Activated CD4-positive, alpha-beta T cell treated with anti-CD3 and anti-CD28 coated beads, Interleukin-2, amount 50 U/mL, for 16 hours (primary cell): Measurements from ENCODE around the gene ICOSLG.
"Not testable (repeated sequence)": the region's sequence is repeated elsewhere in the genome, so short reads cannot be mapped to it uniquely, and the experiment has no call there.

Experiments used
- DNase-seq: peaks from one replicate; pipeline ENCODE4 v3.0.0-alpha.2; 2020

Gene ICOSLG, protein sequence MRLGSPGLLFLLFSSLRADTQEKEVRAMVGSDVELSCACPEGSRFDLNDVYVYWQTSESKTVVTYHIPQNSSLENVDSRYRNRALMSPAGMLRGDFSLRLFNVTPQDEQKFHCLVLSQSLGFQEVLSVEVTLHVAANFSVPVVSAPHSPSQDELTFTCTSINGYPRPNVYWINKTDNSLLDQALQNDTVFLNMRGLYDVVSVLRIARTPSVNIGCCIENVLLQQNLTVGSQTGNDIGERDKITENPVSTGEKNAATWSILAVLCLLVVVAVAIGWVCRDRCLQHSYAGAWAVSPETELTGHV

DNA sequence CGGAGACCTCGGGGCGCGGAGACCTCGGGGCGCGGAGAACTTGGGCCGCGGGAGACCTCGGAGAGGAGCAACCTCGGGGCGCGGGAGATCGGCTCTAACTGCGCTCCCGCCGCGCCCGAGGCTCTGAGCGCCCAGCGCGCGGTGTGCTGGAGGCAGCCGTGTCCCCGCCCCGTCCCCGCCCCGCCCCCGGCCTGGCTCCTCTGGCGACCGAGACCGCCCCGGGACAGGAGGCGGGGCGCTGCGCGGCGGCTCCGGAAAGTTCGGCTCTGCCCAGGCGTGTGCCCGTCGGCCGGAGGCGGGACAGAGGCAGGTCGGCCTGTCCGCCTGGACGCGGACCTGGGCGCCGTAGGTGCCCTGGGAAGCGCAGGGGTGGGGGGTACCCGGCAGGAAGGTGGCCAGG is at the start of gene ICOSLG:
Gene ICOSLG, minus strand, starts transcription at position 102 of the 400 bp plus-strand sequence. CDS start 126 bp downstream, outside the sequence.
- DNase-seq: not testable (repeated sequence)

DNA sequence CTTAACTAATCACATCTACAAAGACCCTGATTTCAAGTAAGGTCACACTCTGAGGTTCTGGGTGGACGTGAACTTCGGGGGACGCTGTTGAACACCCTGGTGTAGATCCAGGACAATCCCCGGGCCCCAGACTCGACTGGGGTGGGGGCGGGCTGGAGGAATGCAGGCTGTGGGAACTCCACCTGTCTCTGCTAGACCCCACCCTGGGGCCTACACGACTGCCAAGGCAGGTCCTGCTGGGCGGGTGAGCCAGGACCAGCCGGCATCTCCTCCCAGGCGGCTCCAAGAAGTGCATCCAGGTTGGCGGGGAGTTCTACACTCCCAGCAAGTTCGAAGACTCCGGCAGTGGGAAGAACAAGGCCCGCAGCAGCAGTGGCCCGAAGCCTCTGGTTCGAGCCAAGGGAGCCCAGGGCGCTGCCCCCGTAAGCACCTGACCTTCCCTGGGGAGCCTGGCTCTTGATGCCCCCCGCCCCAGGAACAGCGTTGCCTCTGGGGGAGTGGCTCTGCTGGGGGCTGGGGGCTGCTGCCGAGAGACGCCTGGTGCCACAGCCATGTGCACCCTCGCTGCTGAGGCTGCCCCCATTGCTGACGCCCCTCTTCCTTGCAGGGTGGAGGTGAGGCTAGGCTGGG is 48.8 kb upstream of the ICOSLG start:
- DNase-seq: no peak

DNA sequence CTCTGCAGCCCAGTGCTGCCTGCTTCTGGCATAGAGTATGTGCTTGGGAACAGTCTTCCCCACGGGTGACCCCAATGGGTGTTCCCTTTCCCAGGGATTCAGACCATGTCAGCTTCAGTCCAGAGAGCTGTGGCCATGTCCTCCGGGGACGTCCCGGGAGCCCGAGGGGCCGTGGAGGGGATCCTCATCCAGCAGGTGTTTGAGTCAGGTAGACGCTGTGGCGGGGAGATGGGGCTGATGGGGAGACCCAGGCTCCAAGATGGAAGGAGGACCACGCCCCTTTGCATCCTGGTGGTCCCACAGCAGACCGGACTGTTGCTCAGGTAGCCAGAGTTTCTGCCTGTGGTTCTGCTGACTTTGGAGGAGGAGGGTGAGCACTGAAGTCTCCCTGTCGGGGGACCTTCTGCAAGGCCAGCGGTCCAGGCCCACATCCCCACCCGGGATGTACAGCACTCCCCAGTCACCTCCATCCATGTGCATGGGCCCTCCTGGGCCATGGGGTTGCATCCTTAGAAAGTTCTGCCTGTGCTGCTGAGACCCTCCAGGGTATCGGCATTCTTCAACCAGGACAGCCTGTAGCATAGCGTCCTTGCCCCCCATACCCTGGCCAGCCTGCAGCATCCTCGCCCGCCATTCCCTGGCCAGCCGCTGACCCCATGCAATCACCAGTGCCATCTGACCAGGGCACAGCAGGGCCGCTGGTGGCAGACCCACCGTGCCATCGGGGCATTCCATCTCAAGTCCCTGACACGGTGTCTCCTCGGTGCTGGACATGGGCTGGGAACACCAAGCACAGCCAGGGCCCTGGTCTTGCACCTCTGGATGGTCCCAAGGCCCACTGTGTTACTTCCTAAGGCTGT is 47.7 kb upstream of the ICOSLG start:
- DNase-seq: no peak

DNA sequence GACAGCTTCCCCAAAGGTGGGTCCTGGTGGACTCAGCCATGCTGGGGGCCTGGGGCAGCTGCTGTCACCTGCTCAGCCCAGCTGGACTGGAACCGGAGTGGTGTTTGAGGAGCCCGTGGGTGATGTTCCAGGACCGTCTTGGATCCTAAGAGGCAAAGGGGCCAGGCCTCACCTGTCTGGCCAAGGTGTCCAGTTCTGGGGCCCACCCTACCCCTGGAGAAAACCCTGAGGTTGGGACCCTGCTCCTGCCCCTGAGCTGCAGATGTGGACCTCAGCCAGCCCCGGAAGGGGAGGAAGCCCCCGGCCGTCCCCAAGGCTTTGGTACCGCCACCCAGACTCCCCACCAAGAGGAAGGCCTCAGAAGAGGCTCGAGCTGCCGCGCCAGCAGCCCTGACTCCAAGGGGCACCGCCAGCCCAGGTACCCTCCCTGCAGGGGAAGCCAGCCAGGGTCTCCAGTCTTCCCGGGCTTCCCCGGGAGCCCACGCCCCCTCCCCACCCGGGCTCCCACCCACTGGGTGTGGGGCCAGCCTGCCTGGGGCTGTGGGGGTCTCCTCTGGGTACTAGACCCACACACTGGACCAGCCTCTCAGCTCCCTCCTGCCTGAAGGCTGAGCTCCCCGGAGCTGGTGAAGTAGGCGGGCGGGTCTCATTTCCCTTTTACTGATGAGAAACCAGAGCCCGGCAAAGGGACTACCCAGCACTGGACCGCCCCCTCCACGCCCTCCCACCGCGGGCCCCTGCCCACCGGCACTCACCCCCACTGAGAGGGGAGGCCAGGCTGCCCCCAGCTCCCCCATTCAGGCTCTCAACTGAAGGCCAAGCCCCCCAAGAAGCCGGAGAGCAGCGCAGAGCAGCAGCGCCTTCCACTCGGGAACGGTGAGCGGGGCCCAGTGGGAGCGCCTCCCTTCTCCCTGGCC is 46.2 kb upstream of the ICOSLG start:
- no peak for DNase-seq

DNA sequence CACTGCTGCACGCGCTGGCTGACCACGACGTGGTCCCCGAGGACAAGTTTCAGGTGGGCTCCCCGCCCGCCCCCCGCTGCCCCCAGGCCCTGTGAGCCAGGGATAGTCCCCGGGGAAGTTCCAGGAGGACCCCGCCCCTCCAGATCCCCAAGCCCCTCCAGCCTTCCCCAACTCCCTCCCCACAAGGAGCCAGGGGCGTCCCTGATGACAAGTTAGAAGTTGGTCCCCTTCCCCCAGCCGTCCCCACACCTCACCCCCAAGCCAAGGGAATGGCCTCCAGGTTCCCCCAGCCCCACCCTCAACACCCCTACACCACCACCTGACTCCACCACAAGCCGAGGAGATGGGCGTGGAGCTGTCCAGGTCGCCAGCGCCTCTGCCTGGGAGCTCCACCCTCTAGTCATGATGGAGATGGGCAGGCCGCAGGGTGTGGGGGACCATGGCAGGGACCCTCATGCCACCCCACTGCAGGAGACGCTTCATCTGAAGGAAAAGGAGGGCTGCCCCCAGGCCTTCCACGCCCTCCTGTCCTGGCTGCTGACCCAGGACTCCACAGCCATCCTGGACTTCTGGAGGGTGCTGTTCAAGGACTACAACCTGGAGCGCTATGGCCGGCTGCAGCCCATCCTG is 45.5 kb upstream of the ICOSLG start:
- DNase-seq: no peak

DNA sequence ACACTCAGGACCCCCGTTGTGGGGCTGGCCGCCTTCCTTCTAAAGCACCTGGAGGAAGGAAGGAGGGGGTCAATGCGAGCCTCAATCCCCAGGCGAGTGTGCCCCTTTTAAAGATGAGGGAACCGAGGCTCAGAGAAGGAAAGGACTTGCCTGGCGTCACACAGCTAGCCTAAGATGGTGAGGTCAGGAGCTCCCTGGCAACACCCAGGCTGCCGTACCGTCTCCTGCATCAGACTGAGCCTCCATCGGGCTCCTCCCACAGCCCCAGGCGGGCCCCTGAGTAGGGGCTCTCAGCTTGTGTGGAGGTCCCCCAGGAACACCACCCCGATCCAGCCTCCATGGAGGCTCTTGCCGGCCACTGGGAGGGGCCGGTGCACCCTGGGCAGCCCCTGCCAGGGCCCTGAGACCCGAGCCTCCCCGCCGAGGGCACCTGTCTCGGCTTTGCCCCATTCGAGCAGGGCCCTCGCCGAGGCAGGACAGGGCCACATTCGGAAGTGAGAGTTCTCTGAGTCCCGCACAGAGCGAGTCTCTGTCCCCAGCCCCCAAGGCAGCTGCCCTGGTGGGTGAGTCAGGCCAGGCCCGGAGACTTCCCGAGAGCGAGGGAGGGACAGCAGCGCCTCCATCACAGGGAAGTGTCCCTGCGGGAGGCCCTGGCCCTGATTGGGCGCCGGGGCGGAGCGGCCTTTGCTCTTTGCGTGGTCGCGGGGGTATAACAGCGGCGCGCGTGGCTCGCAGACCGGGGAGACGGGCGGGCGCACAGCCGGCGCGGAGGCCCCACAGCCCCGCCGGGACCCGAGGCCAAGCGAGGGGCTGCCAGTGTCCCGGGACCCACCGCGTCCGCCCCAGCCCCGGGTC is 44.6 kb upstream of the ICOSLG start, which contains the start of gene AIRE:
Gene AIRE, plus strand, starts transcription at position 739 of the 855 bp plus-strand sequence. CDS start 131 bp downstream, outside the sequence.
- no peak for DNase-seq

DNA sequence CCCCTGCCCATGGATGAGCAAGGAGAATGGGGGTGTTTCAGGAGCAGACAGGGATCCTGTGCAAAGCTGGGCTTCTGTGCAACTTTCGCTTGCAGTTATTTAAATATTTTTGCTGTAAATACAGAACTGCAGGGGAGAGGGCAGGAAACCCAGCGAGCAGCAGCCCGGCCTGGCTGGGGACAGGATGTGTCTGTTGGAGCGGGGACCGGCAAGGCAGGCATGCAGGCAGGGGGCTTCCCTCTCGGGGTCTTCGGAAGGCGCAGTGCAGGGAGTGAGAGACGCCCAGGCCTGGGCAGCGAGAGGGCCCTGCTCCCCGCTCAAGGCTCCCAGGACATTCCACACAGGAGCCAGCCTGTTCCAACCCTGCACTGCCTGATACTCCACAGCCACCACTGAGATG is 43.2 kb upstream of the ICOSLG start:
- DNase-seq: no peak

DNA sequence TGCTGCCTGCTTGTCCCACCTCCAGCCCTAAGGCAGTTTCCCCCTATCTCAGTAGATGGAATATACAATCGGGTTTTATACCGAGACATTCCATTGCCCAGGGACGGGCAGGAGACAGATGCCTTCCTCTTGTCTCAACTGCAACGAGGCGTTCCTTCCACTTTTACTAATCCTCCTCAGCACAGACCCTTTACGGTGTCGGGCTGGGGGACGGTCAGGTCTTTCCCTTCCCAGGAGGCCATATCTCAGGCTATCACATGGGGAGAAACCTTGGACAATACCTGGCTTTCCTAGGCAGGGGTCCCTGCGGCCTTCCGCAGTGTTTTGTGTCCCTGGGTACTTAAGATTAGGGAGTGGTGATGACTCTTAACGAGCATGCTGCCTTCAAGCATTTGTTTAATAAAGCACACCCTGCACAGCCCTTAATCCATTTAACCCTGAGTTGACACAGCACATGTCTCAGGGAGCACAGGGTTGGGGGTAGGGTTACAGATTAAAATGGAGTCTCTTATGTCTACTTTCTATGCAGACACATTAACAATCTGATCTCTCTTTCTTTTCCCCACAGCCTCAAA is 42.6 kb upstream of the ICOSLG start:
- not testable (repeated sequence) for DNase-seq

DNA sequence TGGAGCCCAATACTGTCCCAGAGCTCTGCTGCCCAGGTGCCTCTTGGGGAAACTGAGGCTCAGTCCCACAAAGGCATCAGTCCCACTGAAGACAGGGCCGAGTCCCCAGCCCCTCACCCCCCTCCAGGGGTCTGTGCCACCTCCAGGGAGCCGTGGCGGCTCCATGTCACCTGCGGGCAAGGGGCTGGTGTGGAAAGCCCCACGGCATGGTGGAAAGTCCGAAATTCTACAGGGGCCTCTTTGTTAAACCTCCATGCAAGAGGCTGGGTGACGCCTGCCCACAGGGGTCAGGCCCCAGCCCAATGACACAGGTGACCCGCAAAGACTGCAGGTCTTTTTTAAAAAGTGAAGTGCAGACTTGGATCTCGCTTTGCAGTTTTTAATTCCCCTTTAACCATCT is 41.6 kb upstream of the ICOSLG start:
- DNase-seq: no peak

DNA sequence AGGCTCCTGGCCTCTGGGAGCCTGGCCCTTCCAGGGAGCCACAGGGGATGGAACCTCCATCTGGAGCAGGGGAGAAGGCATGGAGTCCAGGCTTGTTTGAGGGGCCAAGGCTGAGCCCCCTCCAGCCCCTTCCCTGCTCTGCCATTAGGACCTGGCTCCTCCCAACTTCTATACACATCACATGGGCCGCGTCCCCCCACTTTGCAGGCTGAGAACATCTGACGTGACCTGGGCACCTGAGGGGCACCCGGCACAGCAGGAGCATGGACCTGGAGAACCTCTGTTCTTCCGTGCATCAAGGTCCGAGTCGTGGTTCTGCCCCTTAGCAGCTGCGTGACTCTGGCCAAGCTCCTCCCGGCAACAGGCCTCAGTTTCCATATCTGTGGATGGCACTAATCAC is 41.1 kb upstream of the ICOSLG start:
- no peak for DNase-seq

DNA sequence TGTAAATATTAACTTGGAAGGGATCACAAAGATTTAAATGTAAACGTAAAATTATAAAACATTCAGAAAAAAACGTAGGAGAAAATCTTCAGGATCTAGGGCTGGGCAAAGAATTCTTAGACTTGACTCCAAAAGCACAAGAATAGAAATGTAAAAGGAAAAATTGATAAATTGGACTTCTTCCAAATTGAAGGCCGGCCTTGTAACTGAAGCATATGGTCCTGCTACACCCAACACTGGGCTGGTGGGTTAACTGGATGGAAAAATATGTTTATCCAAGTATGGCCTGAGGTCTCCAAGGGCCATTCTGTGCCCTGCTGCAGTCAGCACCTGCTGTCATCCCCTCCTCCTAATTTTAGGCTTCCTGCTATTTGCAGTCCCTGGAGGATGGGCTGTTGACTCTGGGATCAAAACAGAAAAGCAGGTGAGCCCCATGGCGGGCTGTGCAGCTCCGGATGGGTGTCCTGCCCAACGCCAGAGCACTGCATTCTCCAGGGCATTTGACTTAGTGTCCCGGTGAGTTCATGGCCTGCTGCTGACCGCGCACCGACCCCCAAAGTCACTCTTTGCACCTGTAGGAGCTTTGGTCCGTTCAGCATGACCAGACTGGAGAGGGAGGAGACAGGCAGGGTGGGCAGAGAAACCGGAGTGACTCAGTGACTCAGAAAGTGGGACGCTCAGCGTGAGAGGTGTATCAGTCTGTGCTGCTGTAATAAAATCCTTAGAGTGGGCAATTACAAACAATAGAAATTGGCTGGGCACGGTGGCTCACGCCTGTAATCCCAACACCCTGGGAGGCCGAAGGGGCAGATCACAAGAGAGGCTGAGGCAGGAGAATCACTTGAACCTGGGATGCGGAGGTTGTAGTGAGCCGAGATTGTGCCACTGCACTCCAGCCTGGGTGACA is 38.9 kb upstream of the ICOSLG start:
- DNase-seq: no peak

DNA sequence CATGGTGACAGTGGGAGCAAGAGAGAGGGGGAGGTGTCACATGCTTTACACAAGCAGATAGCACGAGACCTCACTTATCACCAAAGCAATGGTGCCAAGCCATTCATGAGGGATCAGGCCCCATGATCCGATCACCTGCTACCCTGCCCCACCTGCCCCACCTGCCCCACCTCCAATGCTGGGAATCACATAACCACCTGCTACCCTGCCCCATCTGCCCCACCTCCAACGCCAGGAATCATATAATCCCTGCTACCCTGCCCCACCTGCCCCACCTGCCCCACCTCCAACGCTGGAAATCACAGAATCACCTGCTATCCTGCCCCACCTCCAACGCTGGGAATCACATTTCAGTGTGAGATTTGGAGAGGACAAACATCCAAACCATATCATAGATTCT is 34.3 kb upstream of the ICOSLG start:
- DNase-seq: no peak

DNA sequence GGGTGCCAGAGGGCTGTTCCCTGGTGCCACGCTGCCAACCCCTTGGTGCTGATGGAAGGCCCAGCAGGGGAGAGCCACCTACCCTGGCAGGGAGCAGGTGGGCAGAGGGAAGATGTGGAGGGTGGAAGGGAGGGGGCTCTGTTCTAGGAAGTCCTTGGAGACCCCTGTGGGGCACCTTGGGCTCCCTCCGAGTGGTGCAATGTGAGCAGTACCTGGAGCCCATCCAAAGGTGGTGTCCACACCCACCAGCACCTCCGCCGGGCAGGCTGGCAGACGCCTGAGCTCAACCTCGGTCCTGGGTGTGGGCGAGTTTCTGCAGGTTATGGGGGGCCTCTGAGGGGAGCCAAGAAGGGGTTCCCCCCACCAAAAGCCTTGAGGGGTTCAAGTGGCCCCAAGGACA is 32.3 kb upstream of the ICOSLG start:
- DNase-seq: no peak

DNA sequence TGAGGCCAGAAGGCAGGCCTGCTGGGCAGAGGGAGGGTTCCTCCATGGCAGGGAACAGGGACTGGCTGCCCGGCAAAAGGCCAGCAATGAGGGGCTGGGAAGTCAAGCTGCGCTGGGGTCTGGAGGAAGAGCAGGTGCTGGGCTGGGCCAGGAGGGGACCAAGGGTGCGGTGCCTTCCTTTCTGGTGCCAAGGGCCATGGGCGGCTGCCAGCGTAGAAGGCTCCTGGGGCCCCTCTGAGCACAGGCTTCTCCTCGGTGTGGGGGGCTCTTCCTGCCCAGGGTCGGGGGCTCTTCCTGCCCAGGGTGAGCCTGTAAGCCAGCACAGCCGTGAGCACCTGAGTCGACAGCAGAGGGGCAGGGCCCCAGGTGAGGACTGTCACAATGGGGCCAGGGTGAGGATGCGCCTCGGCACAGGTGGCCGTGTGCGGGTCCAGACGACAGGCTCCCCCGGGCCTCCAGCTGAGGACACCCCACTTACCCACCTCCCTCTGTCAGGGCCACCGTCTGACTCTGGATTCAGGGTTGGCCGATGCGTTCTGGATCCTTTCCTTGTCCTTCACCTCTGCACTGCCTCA is 31.6 kb upstream of the ICOSLG start:
- no peak for DNase-seq

DNA sequence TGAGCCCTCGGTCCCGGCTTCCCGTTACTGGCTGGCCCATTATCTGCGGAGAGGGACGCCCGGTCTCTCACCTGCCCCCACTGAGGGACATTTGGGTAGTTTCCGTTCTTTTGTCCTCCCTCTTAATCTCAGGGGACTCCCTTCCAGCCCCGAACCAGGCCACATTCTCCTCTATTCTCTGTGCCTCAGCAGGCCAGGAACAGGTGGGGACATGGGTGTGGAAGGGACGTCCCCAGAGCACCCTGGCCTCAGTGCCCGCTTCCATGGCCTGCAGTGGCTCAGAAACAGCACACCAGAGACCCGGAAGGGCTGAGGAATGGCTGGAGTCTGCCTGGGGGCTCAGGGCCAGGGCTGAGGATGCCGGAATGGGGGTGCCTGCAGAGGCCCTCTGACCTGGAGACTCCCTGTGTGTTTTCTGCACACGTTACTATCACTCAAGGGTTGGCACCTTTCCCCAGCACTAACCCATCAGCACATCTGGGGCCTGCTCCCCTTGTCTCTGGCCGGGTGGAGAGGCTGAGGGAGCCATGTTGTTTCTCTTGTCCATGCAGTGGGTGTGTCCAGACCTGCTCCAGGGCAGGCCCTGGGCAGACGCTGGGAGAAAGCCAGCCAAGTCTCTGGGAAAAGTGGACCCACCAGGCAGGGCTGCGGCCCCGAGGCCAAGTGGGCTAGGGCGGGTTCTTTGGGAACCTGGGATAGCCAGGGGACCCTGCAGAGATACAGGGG is 31.0 kb upstream of the ICOSLG start:
- no peak for DNase-seq

DNA sequence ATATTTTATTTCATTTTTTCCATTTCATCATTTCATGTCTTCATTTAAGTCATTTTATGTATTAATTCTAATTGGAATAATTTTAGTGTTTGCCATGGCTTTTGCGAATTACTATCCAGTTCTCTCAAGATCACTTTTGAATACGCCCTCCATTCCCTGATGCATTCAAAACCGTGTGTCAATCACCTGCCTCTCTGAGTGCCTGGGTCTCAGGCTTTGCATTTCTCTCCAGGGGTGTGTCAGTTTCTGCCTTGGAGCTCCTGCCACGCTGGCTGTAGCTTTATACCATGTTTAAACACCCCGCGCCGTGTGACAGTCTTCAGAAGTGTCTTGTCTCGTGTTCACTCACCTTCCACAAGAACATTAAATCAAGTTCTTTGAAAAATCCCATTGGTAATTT is 28.3 kb upstream of the ICOSLG start:
- DNase-seq: no peak

DNA sequence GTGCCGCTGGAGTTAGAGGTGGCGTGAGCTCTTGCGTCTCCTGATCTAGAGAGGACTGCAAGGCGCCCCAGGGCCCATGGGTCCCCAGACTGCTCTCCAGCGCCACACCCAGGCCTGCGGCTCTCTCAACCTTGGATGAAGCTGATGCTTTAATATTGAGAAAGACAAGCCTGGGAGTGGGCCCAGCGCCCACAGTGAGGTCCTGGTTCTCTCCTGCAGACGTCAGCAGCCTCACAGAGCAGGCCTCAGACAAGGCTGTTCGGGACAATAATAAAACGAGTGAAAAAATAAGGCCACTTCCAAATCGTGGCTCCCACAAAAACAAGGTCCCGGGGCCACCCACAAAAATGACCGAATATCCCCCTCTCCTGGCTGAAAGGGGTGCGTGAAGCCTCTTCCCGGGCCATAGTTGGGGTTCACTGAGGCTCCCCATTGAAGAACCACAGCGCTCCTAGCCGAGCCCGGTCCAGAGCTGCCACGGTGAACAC is 27.0 kb upstream of the ICOSLG start:
- peak; percentile 8 for DNase-seq

DNA sequence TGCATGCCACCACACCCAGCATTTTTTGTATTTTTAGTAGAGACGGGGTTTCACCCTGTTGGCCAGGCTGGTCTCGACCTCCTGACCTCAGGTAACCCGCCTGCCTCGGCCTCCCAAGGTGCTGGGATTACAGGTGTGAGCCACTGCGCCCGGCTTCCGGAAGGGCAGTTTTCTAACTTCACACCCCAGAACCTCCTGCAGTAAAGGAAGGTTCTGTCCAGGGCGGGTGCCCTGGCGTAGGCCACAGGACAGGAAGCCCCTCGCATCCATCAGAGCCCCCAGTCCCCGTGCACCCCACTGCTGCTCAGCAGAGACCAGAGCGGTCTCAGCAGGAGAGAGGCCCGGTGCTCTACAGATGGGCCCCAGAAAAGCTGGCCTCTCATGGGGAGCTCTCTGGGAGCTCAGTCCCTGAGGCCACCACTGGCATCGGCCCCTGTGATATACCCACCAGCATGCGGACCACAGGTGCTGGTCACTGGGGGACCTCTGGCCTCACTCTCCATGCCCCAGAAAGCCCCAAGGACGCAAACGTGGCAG is 25.1 kb upstream of the ICOSLG start:
- no peak for DNase-seq
